OCI-LY3 (cell line): ENCODE measurements around the gene LMTK2.

Experiments
- H2AFZ ChIP-seq: fragments of 200-600, 300-600 bp; shearing (Covaris generic); 2 replicates; pipeline ENCODE4 v1.6.0; 2014; ENCODE audit warnings: antibody characterized with exemption, low read depth, low read length
- H3K27ac ChIP-seq: fragments of 200-600, 300-600 bp; sonication (generic); 2 replicates; pipeline ENCODE4 v1.5.1; 2014; ENCODE audit warnings: mild to moderate bottlenecking, low read length, moderate library complexity, mixed read lengths
- H3K27me3 ChIP-seq: fragments of 200-600, 300-600 bp; sonication (generic); 2 replicates; pipeline ENCODE4 v1.6.1; 2014; ENCODE audit warnings: low read depth, low read length, mixed read lengths
- H3K36me3 ChIP-seq: fragments of 200-600, 300-600 bp; sonication (generic); replicated peaks from 2 replicates; pipeline ENCODE3; 2014; ENCODE audit warnings: low read depth, low read length, mixed read lengths
- H3K4me1 ChIP-seq: fragments of 300-600, 200-600 bp; sonication (generic); 2 replicates; pipeline ENCODE4 v1.6.1; 2014; ENCODE audit warnings: low read length, mixed read lengths
- H3K4me2 ChIP-seq: fragments of 200-600, 300-600 bp; sonication (generic); 2 replicates; pipeline ENCODE4 v1.6.1; 2014; ENCODE audit warnings: low read length, mixed read lengths
- H3K4me3 ChIP-seq: fragments of 300-600, 200-600 bp; sonication (generic); 2 replicates; pipeline ENCODE4 v1.5.1; 2014; ENCODE audit warnings: antibody characterized with exemption, mild to moderate bottlenecking, low read length, moderate library complexity
- H3K79me2 ChIP-seq: fragments of 300-600, 200-600 bp; shearing (Covaris generic); 2 replicates; pipeline ENCODE4 v1.6.1; 2014; ENCODE audit warnings: mild to moderate bottlenecking, low read length, mixed read lengths
- H3K9ac ChIP-seq: fragments of 300-600, 200-600 bp; shearing (Covaris generic); 2 replicates; pipeline ENCODE4 v1.6.0; 2014; ENCODE audit warnings: mild to moderate bottlenecking, low read length, moderate library complexity
- H3K9me3 ChIP-seq: fragments of 200-600, 300-600 bp; shearing (Covaris generic); 2 replicates; pipeline ENCODE4 v1.6.1; 2014; ENCODE audit warnings: low read length, mixed read lengths; ENCODE audit not compliant: insufficient read depth
- H4K20me1 ChIP-seq: fragments of 200-600, 300-600 bp; sonication (generic); 2 replicates; pipeline ENCODE4 v1.6.1; 2016; ENCODE audit warnings: low read length, mixed read lengths; ENCODE audit not compliant: insufficient read depth
- CTCF ChIP-seq: fragments of 200-600, 300-600 bp; sonication (generic); IDR thresholded peaks from 2 replicates; pipeline ENCODE4 v1.5.1; 2014; ENCODE audit warnings: antibody characterized with exemption, low read length, low read depth
- EZH2phosphoT487 ChIP-seq: fragments of 200-600 bp; shearing (Covaris generic); IDR thresholded peaks from 2 replicates; pipeline ENCODE4 v1.6.1; 2018; ENCODE audit warnings: antibody characterized with exemption, mixed run types, low read depth

The LMTK2 gene

GRCh38 chr7:98211221-98211675 lies 104.6 kb downstream of the LMTK2 start, which contains the start of gene BHLHA15:
BHLHA15 (plus strand) TSS chr7:98211439; CDS start chr7:98212310, 871 bp downstream.
- Histone ChIP-seq H2AFZ (no peak within 1 kb of the TSS), H3K36me3 (peaks cover 4% of the 10 kb centered on the region), H3K27me3 (peaks cover 5% of the 10 kb centered on the region; the same call in 1 of the 2 replicates), H3K4me3 (peak within 1 kb of the TSS; percentile 70), H3K27ac (no peak within 1 kb of the TSS), H4K20me1 (0 out of 2 replicates have a peak, but pooled peaks cover 10% of the 10 kb centered on the region), H3K79me2 (no peaks in the 10 kb centered on the region), H3K9me3 (no peaks in the 10 kb centered on the region), H3K4me1 (no peaks in the 10 kb centered on the region), H3K9ac (peak within 1 kb of the TSS; percentile 20; the same call in 1 of the 2 replicates), H3K4me2 (peak within 1 kb of the TSS; percentile 64)
- TF ChIP-seq CTCF (no peak), EZH2phosphoT487 (no peak)

DNA sequence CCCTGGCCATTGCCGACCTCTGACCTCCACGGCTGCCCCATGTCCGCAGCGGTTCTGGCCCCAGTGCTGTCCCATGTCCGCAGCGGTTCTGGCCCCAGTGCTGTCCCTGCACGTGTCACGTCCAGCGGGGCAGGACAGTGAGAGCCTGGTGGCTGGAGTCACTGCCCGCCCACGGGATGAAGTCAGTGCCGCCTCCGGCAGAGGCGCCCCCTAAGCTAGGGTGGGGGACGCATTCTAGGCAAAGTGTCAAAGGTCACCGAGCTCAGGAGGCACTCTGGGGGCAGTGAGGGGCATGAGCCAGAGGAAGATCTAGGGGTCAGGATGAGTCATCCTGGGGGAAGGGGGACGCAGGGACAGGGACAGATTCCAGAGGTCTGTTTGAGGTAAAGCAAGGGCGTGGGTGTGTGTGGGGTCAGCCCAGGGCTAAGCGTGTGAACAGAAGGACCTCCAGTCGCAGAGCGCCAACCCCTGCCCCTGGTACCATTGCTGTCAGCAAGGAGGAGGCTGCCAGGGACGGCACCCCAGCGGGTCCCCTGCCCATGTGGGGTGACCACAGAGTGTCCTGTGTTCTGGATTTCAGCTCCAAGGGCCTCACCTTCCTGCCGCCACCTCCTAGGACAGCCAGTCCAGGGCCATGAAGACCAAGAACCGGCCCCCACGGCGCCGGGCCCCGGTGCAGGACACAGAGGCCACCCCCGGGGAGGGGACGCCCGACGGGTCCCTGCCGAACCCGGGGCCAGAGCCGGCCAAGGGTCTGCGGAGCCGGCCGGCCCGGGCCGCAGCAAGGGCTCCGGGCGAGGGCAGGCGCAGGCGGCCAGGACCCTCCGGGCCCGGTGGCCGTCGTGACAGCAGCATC lies 105.2 kb downstream of the LMTK2 start:
- Histone ChIP-seq H3K79me2 (no peaks in the 10 kb centered on the region), H2AFZ (no peak overlapping the region), H3K4me2 (peak overlapping the region; percentile 64), H3K4me3 (peak overlapping the region; percentile 70), H3K4me1 (no peaks in the 10 kb centered on the region), H3K27me3 (peaks cover 5% of the 10 kb centered on the region; the same call in 1 of the 2 replicates), H3K9me3 (no peaks in the 10 kb centered on the region), H4K20me1 (0 out of 2 replicates have a peak, but pooled peaks cover 7% of the 10 kb centered on the region), H3K27ac (no peak overlapping the region), H3K9ac (peak overlapping the region; percentile 20; the same call in 1 of the 2 replicates), H3K36me3 (peaks cover 3% of the 10 kb centered on the region)
- no peak for TF ChIP-seq CTCF
- no peak for TF ChIP-seq EZH2phosphoT487

DNA sequence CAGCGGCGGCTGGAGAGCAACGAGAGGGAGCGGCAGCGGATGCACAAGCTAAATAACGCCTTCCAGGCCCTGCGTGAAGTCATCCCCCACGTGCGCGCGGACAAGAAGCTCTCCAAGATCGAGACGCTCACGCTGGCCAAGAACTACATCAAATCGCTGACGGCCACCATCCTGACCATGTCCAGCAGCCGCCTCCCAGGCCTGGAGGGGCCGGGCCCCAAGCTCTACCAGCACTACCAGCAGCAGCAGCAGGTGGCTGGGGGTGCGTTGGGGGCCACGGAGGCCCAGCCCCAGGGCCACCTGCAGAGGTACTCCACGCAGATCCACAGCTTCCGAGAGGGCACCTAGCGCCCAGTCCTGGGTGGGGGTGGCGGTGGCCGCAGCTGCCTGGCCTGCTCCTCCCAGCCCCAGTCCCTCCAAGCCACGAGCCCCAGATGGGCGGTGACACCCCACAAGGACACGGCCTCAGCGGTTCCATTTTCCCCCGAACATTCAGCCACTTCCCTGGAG lies 105.9 kb downstream of the LMTK2 start:
- Histone ChIP-seq H3K4me1 (no peaks in the 10 kb centered on the region), H3K27me3 (peaks cover 5% of the 10 kb centered on the region; the same call in 1 of the 2 replicates), H3K79me2 (no peaks in the 10 kb centered on the region), H3K36me3 (no peaks in the 10 kb centered on the region), H3K27ac (no peak overlapping the region), H3K4me3 (no peak overlapping the region), H3K4me2 (no peak overlapping the region), H4K20me1 (0 out of 2 replicates have a peak, but pooled peaks cover 3% of the 10 kb centered on the region), H2AFZ (no peak overlapping the region), H3K9ac (no peak overlapping the region), H3K9me3 (no peaks in the 10 kb centered on the region)
- TF ChIP-seq CTCF (no peak), EZH2phosphoT487 (no peak)

DNA sequence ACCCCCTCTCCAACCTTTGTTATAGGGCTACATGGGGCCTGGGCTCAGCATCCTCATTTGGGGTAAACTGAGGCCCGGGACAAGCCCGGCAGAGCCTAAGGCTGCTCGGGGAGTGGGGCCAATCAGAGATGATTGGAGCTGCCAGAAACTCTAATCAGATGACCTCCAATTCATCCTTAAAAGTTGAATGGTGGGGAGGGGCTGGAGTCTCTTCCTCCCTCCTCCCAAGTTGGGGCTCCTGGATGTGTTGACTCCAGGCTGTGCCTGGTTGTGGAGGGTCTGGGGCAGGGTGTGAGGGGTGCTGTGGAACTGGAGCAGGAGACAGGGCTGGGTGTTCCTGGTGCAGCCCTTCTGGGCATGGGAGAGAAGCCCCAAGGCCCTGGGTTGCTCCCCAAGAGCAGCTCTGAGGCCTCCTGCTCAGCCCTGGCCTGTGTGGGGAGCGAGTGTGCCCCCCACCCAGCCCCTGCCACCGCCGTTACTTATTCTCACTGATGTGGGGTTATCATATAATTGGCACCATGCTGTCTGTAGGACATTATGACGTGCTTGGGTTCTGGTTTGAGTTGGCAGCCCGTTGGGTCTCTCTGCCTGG lies 106.7 kb downstream of the LMTK2 start:
- Histone ChIP-seq H3K27me3 (peaks cover 6% of the 10 kb centered on the region; the same call in 1 of the 2 replicates), H3K27ac (no peak overlapping the region), H3K9ac (no peak overlapping the region), H3K4me2 (no peak overlapping the region), H3K4me1 (peaks cover 6% of the 10 kb centered on the region), H3K79me2 (no peaks in the 10 kb centered on the region), H3K36me3 (no peaks in the 10 kb centered on the region), H2AFZ (no peak overlapping the region), H3K4me3 (no peak overlapping the region), H3K9me3 (no peaks in the 10 kb centered on the region), H4K20me1 (peaks cover 6% of the 10 kb centered on the region; the same call in 1 of the 2 replicates)
- TF ChIP-seq CTCF = no peak
- TF ChIP-seq EZH2phosphoT487 = no peak
